Measurements from ENCODE around the gene TWIST2.

DNA sequence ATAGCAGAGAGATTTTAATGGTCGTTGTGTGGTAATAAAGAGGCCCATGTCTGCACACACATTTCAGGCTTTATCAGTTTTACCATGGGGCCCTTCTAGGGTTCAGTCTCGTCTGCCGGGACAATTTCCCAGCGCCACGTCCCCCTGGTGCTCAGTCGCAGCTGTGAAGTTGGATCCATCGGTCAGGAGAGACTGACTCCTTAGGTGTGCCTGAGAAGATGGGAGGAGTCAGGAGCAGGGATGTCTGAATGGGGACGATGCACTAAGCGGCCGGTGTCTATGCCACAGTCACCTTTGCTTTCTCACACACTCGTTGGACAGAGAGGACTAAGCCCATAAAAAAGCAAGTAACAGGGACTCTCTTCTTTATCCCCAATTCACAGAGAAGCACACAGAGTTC is 71.4 kb downstream of the TWIST2 start:
- TF ChIP-seq POLR2AphosphoS5 (IDR thresholded peaks at IDR 0.05; ENCODE audit: low read depth, low read length) (no peak), TAF1 (IDR thresholded peaks at IDR 0.05; ENCODE audit: borderline replicate concordance, insufficient read depth, low read length) (no peak), SIN3A (IDR thresholded peaks at IDR 0.05; ENCODE audit: borderline replicate concordance, insufficient read depth, low read length) (no peak), FOXP2 (optimal IDR thresholded peaks at IDR 0.05; ENCODE audit: borderline replicate concordance, extremely low read depth, extremely low read length, insufficient read depth) (no peak)
- TF ChIP-seq, protein P1, sequence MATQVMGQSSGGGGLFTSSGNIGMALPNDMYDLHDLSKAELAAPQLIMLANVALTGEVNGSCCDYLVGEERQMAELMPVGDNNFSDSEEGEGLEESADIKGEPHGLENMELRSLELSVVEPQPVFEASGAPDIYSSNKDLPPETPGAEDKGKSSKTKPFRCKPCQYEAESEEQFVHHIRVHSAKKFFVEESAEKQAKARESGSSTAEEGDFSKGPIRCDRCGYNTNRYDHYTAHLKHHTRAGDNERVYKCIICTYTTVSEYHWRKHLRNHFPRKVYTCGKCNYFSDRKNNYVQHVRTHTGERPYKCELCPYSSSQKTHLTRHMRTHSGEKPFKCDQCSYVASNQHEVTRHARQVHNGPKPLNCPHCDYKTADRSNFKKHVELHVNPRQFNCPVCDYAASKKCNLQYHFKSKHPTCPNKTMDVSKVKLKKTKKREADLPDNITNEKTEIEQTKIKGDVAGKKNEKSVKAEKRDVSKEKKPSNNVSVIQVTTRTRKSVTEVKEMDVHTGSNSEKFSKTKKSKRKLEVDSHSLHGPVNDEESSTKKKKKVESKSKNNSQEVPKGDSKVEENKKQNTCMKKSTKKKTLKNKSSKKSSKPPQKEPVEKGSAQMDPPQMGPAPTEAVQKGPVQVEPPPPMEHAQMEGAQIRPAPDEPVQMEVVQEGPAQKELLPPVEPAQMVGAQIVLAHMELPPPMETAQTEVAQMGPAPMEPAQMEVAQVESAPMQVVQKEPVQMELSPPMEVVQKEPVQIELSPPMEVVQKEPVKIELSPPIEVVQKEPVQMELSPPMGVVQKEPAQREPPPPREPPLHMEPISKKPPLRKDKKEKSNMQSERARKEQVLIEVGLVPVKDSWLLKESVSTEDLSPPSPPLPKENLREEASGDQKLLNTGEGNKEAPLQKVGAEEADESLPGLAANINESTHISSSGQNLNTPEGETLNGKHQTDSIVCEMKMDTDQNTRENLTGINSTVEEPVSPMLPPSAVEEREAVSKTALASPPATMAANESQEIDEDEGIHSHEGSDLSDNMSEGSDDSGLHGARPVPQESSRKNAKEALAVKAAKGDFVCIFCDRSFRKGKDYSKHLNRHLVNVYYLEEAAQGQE (IDR thresholded peaks at IDR 0.05; ENCODE audit: insufficient read depth in 1 of 2, low read depth in 2 of 2, low read length in 2 of 2), result no peak
